AG20443 (cell line): ENCODE results near the gene TBC1D1.
"Not testable (repeated sequence)": the region's sequence is repeated elsewhere in the genome, so short reads cannot be mapped to it uniquely, and the experiment has no call there.

ENCODE experiments used
- DNase-seq: peaks from one replicate; pipeline ENCODE4 v3.0.0; 2012; ENCODE audit warnings: low spot score, mixed read lengths

TBC1D1 gene

GRCh38 chr4:37966044-37966443, 75.2 kb downstream of the TBC1D1 start:
- DNase-seq: no peak

- DNase-seq: no peak
These were observed 76.9 kb downstream of the TBC1D1 start for GRCh38 chr4:37967736-37968135.

GRCh38 chr4:37968747-37969146, 77.9 kb downstream of the TBC1D1 start:
- DNase-seq: no peak

GRCh38 chr4:37970702-37971101, 79.8 kb downstream of the TBC1D1 start:
- DNase-seq: peak; percentile 56

DNA sequence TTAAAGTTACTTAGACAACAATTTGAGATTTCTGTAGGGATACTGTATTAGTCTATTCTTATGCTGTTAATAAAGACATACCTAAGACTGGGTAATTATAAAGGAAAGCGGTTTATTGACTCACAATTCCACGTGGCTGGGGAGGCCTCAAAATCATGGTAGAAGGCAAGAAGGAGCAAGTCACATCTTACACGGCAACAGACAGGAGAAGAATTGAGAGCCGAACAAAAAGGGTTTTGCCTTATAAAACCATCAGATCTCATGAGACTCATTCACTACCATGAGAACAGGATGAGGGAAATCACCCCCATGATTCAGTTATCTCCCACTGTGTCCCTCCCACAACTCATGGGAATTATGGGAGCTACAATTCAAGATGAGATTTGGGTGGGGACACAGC, 80.3 kb downstream of the TBC1D1 start:
- no peak for DNase-seq

GRCh38 chr4:37973441-37973840, 82.6 kb downstream of the TBC1D1 start:
- DNase-seq: no peak

DNA sequence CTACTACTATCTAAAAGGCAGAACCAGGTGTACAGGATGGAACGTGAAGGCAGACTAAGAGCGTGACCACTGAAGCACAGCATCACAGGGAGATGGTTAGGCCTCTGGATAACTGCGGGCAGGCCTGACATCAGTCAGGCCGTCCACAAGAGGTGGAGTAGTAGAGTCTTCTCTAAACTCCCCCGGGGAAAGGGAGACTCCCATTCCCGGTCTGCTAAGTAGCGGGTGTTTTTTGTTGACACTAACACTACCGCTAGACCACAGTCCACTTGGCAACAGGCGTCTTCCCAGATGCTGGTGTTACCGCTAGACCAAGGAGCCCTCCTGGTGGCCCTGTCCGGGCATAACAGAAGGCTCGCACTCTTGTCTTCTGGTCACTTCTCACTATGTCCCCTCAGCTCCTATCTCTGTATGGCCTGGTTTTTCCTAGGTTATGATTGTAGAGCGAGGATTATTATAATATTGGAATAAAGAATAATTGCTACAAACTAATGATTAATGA, 84.5 kb downstream of the TBC1D1 start:
- DNase-seq: not testable (repeated sequence)

DNA sequence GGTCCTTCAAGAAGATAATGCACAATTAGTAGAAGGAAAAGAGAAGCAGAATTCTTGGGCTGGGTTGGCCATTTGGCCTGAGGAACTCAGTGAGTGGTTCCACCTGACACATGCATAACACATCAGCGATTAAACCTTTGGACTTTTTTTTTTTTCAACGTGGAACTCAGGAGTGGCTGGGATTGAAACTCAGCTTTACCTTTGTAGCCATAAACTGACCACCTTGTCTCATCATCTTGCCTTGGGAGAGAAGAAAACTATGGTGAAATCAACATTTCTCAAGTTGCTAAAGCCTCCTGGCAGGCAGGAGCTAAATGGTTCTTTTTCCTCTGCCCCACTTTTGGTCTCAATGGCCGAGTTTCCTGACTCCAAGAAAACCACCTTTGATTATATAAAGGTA, 85.6 kb downstream of the TBC1D1 start:
- peak; percentile 20 for DNase-seq

GRCh38 chr4:37976991-37977470, 86.1 kb downstream of the TBC1D1 start:
- DNase-seq: peak; percentile 91

- DNase-seq: peak; percentile 81
These were observed 86.8 kb downstream of the TBC1D1 start for GRCh38 chr4:37977471-37978247.

DNA sequence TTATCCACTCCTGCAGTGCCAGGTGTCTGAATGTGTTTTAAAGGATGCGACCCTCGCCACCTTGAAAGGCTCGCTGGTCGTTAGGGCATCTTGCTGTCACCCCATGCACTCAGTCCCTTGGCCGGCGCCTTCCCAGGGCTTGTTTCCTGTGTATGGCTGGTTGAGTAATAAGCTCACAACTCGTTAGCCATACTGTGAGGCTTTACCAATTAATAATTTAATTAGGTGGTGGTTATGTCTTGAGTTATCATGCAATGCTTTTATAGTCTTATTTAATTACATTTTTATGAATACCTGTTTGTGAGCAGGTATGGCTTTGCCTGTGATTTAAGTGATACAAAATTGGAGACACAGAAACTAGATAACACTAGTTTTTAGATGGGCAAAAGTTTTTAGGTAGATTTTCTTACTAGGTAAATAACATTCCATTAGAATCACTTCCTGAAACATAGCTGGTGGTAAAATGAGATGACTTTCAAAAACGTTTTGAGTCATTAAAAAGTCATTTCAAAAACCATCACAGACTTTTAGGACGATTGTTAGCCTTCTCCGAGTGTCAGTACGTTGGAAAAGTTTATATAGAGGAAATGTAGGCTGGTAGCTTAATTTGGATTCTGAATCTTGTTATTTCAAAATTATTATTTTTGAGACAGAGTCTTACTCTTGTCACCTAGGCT, 87.5 kb downstream of the TBC1D1 start:
- no peak for DNase-seq

DNA sequence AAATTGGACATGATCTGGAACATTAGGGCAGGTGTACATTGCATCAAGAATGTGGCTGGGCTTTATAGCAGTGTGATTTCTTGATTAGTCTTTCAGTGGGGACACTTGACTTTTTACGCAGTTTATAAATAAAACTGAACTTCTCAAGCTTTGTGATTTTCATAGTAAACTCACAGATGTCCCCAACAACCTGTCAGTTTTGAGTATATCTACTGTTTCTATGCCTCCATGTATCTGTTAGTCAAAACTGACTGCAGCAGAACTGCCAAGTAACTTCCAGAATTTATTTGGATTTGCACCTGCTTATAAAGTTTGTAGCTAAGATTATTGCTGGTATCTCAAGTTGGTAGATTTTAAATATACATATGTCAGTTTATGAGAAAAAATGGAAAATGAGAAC, 89.4 kb downstream of the TBC1D1 start:
- DNase-seq: no peak

GRCh38 chr4:37981425-37981824, 90.5 kb downstream of the TBC1D1 start:
- no peak for DNase-seq

DNA sequence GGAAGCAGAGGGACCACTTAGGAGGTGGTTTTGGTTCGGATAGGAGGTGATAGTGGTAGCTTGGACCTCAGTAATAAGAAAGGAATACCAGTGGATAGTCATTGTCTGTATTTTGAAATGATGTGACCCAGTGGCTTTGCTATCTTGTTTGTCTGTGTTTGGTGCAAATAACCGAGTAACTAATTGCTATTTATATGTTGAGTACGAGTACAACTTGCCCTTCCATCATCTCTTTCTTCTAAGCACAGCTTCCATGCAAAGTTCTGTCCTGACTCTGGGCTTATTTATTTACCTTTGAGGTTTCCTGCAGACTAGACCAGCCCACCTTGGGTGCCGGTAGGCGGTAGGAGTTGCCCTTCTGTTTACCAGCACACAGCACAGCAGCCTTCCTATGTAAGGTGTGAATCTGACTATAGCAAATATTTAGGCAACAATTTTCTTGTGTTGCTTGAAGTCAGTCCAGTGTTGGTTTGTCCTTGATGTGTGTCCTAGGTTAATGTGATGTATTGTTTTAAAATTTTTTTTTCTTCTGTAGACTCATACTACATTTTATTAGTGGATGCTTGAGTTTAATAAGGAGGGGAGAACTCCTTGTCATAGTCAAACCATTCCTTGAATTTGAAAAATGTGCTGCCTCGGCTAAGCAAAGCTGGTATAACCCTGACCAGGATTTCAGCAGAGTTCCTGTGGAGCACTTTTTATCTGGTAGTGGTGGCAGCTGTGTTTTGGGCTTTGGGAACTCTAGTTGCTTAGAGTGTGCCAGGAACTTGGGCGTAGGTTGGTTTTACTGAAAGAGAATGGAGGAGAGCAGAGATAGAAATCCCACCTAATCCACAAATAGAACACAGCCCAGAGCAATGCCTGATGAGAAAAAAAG, 91.2 kb downstream of the TBC1D1 start:
- DNase-seq: peak; percentile 35

GRCh38 chr4:37982736-37983135, 91.9 kb downstream of the TBC1D1 start:
- no peak for DNase-seq

GRCh38 chr4:37983951-37984350, 93.1 kb downstream of the TBC1D1 start:
- no peak for DNase-seq

GRCh38 chr4:37985730-37986275, 94.9 kb downstream of the TBC1D1 start:
- no peak for DNase-seq

DNA sequence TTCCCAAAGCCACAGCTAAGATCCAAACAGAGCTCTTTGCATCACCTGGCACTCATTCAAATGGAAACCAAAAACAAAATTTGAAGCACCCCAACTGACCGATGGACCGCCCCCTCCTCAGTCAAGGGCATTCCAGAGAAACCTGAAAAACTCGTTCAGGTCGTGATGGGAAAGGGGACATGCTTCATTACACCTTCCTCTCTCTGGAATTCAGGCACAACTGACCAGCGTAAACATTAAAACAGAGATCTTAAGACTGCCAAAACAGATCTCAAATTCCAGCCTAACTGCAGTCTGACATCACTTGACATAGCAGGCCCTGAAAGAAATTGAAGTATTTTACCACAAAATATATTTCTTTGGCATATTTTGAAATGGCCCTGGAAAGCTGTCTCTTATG, 97.8 kb downstream of the TBC1D1 start:
- DNase-seq: no peak

GRCh38 chr4:37989398-37990260, 98.7 kb downstream of the TBC1D1 start:
- no peak for DNase-seq

DNA sequence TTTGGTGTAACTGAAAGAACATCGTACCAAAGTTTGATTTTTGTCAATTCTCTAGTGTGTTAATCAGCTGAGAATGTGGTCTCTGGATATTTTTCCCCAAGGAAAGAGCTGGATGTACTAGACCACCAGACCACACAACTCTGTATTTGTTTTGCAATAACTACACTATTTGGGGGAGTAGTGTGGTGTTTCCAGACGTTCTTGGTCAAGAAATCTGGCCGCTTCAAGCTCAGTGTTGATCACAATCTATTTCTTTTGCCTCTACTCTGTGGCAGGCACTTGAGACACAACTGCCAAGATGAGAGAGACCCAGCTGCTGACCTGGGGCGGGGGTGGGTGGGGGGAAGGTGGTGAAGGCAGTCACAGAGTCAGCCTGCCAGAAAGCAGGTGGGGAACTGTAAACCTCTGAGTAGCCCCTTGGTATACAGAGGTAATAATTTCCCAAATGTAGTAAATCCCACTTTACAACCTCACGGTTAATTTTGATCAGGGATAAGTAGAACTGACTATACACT, 99.9 kb downstream of the TBC1D1 start:
- DNase-seq: no peak
